Stimulated activated effector memory CD8-positive, alpha-beta T cell treated with anti-CD3 and anti-CD28 coated beads, Interleukin-12 subunit alpha, Interleukin-12 subunit beta, amount 100 ng/mL, for 72 hours (primary cell): ENCODE data around the gene COX8C.

ENCODE experiments used
- ATAC-seq: fragments of 150-1000 bp; cut with Tn5 transposase; 2 replicates; pipeline ENCODE4 v1.10.0; 2021
- DNase-seq, 2 donors: peaks; one replicate each; pipeline ENCODE4 v3.0.0; 2021 to 2022; ENCODE audit warnings: low spot score in 2 of 2
- H3K27ac Mint-ChIP-seq: one replicate; pipeline ENCODE4 v1.8.0; 2022; ENCODE audit warnings: mild to moderate bottlenecking, mixed read lengths
- H3K36me3 Mint-ChIP-seq: one replicate; pipeline ENCODE4 v1.8.0; 2022; ENCODE audit warnings: mild to moderate bottlenecking, mixed read lengths
- H3K4me1 Mint-ChIP-seq: one replicate; pipeline ENCODE4 v1.8.0; 2022; ENCODE audit warnings: mixed read lengths
- H3K4me3 Mint-ChIP-seq: one replicate; pipeline ENCODE4 v1.8.0; 2022; ENCODE audit warnings: mild to moderate bottlenecking, mixed read lengths
- H3K9me3 Mint-ChIP-seq: one replicate; pipeline ENCODE4 v1.8.0; 2022; ENCODE audit warnings: mixed read lengths

Gene COX8C

DNA sequence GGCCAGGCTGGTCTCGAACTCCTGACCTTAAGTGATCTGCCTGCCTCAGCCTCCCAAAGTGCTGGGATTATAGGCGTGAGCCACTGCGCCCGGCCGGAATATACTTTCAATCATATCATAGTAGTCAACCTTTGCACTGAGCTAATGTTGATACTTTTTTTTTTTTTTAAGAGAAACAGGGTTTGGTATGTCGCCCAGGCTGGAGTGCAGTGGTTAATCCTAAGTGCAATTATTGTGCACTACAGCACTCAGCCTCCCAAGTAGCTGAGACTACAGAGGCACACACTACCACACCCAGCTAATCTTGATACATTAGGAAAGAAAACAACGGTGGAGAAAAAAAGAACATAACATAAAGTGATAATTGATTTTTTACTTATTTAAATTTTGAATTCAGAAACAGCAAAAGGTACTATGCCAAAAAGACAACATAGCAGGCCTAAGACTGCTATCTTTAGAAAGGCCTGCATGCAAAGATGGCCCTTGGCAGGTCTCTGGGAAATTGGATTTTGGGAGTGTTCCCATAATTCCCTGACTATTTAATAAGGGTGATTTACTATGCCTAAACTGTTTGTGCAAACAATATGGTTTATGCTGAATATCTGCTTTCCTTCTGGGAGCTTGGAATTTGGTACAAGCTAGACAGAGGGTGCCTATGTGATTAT, 29.6 kb upstream of the COX8C start:
- Mint-ChIP-seq H3K27ac (no peak overlapping the region), H3K36me3 (peaks cover 9% of the 10 kb centered on the region), H3K4me3 (no peak overlapping the region), H3K9me3 (no peaks in the 10 kb centered on the region), H3K4me1 (peaks cover 33% of the 10 kb centered on the region)
- ATAC-seq (no peak), DNase-seq (no peak)

DNA sequence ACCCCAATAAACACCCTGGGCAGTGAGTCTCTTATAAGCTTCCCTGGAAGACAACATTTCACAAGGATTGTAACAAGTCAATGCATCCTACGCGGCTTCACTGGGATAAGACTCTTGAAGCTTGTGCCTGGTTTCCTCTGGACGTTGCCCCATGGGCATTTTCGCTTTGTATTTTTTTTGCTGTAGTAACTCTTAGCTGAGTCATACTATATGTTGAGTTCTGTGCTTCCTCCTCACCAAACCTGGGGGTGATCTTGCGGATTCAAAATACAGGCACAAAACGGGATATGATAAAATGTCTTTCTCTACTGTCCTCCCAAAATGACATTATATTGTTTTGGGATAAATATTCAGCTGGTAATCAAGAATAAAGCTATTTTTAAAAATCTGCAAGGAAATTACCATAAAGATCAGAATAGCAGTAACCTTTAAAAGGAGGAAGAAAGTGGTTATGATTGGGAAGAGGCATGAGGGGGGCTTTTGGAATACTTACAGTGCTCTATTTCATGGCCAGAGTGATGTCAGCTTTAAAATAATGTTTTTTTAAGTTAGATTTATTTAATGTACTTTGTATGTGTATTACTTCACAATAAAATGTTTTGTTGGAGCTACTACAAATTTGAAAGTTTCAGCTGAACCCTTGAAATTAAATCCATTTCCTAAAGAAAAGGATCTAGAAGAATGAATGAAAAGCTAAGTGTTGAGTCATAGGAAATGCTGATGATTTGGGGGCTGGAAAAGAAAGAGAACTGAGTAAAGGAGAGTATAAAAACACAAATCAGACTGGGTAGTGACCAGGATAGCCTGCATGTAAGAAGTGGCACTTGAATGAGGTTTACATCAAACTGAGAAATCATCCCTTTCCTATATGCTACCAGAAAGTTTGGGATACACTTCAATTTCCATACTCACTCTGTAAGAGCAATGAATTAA, 28.8 kb upstream of the COX8C start:
- Mint-ChIP-seq H3K9me3 (no peaks in the 10 kb centered on the region), H3K27ac (peak overlapping the region; percentile 6), H3K4me3 (no peak overlapping the region), H3K4me1 (peaks cover 28% of the 10 kb centered on the region), H3K36me3 (peaks cover 10% of the 10 kb centered on the region)
- ATAC-seq = no peak
- peak in 1 of 2 donors; percentile 18 for DNase-seq

DNA sequence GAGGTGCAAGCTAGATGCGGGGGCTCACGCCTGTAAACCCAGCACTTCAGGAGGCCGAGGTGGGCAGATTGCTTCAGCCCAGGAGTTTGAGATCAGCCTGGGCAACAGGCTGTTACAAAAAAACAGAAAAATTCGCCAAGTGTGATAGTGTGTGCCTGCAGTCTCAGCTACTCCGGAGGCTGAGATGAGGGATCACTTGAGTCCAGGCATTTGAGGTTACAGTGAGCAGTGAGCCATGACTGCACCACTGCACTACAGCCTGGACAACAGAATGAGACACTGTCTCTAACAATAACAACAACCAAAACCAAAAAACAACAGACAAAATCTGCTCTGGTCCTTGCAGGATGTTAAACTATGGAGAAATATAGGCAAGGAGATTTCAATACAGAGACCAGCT, 28.1 kb upstream of the COX8C start:
- ATAC-seq (no peak), DNase-seq (peak in 1 of 2 donors; percentile 25)
- Mint-ChIP-seq H3K4me3 (no peak overlapping the region), H3K36me3 (peaks cover 17% of the 10 kb centered on the region), H3K4me1 (peaks cover 28% of the 10 kb centered on the region), H3K9me3 (no peaks in the 10 kb centered on the region), H3K27ac (peak overlapping the region; percentile 6)

DNA sequence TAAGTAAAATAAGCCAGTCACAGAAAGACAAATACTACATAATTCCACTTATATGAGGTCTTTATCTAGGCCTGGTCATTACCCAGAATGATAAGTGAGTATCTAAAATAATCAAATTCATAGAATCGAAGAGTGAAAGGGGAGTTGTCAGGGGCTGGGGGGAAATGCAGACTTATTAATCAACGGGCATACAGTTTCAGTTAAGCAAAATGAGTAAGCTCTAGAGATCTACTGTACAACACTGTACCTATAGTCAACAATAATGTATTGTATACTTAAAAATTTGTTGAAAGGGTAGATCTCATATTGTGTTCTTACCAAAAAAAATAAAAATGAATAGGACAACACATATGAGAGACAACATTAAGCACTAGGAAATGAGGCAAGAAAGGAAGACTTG, 27.5 kb upstream of the COX8C start:
- no peak for DNase-seq
- peak overlapping the region; percentile 11 for H3K27ac Mint-ChIP-seq
- ATAC-seq = peak; percentile 40
- peaks cover 23% of the 10 kb centered on the region for H3K36me3 Mint-ChIP-seq
- H3K4me1 Mint-ChIP-seq = peaks cover 30% of the 10 kb centered on the region
- no peaks in the 10 kb centered on the region for H3K9me3 Mint-ChIP-seq
- H3K4me3 Mint-ChIP-seq = no peak overlapping the region

DNA sequence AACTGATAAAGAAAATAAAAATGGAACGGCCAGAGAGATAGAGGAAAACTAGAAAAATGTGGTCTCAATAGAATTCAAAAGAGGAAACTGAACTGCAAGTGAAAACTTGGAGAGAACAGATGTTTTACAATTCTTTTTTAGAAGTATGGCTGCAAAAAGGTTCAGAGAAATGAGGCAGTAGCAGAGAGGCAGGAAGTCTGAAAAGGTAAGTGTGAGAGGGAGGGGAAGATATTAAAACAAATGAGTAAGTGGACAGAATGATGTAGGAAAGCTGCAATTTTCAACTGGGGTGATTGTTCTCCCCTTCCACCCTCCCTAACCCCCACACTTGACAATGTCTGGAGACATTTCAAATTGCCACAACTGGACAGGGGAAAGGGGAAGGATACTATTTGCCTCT, 27.0 kb upstream of the COX8C start:
- Mint-ChIP-seq H3K27ac (peak overlapping the region; percentile 11), H3K4me1 (peaks cover 34% of the 10 kb centered on the region), H3K4me3 (no peak overlapping the region), H3K9me3 (no peaks in the 10 kb centered on the region), H3K36me3 (peaks cover 27% of the 10 kb centered on the region)
- peak in 1 of 2 donors; percentile 41 for DNase-seq
- peak; percentile 56 for ATAC-seq

DNA sequence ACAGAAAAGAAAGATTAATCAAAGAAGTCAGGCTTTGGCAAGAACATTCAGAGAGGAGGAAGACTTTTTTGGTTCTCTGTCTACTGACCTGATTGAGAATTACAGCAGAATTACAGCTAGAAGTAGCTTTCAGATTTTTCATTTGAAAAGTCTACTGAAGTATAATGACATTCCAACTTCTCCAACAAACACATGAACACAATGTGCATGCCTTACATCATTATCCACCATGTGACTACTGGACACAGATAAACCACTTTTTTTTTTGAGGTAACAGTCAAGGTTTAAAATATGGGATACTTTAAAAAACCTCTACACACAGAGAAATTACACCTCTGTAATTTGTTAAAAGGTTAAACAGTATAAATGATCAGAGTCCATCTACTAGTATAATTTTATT, 26.5 kb upstream of the COX8C start:
- no peaks in the 10 kb centered on the region for H3K9me3 Mint-ChIP-seq
- H3K27ac Mint-ChIP-seq = no peak overlapping the region
- DNase-seq (no peak), ATAC-seq (no peak)
- peaks cover 39% of the 10 kb centered on the region for H3K4me1 Mint-ChIP-seq
- peaks cover 27% of the 10 kb centered on the region for H3K36me3 Mint-ChIP-seq
- H3K4me3 Mint-ChIP-seq = no peak overlapping the region

DNA sequence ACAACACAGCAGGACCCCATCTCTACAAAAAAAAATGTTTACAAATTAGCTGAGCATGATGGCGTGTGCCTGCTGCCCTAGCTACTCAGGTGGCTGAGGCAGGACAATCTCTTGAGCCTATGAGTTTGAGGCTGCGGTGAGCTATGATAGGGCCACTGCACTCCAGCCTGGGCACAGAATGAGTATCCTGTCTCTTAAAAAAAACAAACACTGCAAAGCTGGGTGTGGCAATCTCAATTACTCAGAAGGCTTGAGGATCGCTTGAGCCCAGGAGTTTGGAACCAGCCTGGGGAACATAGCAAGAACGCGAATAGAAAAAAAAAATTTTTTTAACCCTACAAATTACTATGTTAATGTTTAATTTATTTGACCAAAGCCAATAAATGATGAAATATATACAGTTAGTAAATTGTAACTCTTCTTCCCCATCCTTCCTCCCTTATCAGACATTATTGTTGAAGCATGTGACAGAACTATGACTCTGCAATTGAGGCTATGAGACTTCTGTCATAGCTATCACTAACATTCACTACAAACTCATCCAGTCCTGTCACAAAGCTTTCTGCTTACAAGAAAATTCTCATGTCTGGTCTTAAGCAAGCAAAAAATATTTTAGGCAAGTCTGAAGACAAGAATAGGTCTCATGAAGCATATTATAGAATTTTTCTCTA, 23.9 kb upstream of the COX8C start:
- Mint-ChIP-seq H3K27ac (peak overlapping the region; percentile 21), H3K9me3 (no peaks in the 10 kb centered on the region), H3K36me3 (peaks cover 27% of the 10 kb centered on the region), H3K4me3 (no peak overlapping the region), H3K4me1 (peaks cover 44% of the 10 kb centered on the region)
- DNase-seq (no peak), ATAC-seq (no peak)

DNA sequence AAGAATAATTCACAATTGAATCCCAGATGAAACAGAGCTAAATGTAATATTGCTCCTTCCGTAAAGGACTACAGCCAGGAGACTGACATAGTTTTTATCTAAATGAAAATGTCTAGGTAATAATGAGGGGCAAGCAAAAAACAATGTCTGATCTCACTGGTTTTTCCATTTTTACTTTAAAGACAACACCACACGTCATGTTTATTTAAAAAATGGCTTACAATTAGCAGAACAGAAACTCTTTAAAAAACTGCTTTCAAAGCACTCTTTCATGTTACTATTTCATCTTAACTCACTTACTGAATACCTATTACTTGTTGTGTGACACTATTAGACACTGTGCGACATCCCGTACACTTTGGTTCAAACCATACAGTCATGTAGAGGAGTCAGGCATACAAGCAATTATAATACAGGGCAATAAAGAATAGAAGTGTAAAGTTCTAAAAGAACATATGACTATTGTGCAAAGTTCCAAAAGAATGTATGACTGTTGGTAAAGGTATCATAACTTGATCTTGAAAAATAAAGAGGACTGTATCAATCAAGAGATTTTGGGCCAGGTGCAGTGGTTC, 23.3 kb upstream of the COX8C start:
- peaks cover 27% of the 10 kb centered on the region for H3K36me3 Mint-ChIP-seq
- DNase-seq (no peak), ATAC-seq (no peak)
- H3K27ac Mint-ChIP-seq = peak overlapping the region; percentile 21
- H3K9me3 Mint-ChIP-seq = no peaks in the 10 kb centered on the region
- H3K4me1 Mint-ChIP-seq = peaks cover 38% of the 10 kb centered on the region
- H3K4me3 Mint-ChIP-seq = no peak overlapping the region

DNA sequence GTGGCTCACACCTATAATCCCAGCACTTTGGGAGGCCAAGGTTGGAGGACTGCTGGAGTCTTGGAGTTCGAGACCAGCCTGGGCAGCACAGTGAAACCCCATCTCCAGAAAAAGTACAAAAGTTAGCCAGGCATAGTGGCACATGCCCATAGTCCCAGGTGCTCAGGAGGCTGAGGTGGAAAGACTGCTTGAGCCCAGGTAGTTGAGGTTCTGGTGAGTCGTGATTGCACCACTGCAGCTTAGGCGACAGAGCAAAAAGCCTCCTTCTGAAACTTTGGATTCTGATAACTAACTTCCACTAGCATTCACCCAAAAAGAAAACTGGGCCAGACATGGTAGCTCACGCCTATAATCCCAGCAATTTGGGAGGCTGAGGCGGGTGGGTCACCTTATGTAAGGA, 20.8 kb upstream of the COX8C start:
- H3K9me3 Mint-ChIP-seq = no peaks in the 10 kb centered on the region

DNA sequence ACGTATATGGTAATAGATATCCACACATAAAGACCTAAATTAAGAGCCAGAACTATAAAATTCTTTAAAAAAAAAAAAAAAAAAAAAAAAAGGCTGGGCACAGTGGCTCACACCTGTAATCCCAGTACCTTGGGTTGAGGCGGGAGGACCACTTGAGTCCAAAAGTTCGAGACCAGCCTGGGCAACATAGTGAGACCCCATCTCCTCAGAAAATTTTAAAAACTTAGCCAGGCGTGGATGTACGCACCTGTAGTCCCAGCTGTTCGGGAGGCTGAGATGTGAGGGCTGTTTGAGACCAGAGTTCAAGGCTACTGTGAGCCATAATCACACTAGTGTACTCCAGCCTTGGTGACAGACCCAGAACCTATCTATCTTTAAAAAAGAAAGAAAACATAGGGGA, 18.4 kb upstream of the COX8C start:
- H3K4me1 Mint-ChIP-seq = peaks cover 48% of the 10 kb centered on the region
- H3K27ac Mint-ChIP-seq = no peak overlapping the region

More for the DNA sequence above, 20.8 kb upstream of the COX8C start:
- H3K4me1 Mint-ChIP-seq = peaks cover 39% of the 10 kb centered on the region
- ATAC-seq (no peak), DNase-seq (no peak)
- no peak overlapping the region for H3K27ac Mint-ChIP-seq
- peaks cover 27% of the 10 kb centered on the region for H3K36me3 Mint-ChIP-seq
- no peak overlapping the region for H3K4me3 Mint-ChIP-seq

DNA sequence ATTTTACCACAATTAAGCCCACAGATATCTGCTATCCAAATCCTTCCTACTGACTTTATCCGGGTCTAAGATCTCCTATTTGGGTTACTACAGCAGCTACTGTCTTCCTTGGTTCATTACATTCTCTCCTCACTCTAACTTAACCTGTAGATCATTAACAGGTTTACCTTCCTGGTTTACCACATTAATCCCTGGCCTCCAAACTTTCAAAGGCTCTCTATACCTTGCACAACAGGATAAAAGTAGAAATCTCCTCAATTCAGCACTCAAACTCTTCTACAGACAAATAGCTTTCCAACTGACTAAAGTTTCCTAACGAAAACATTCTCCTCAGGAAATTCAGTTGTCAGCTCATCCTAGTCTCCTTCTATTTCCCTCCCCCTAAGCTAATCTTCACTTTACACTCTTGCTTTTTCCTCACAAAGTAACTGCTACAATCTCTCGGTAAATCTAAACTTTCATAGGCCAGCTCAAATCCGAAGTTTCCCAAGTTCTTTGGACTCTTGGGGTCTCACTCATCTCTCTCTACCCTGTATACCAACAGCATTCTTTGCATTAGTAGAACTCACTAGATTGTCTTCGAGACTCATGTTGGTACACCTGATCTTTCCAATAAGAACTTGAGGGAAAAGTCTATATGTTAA, 16.9 kb upstream of the COX8C start:
- Mint-ChIP-seq H3K36me3 (no peaks in the 10 kb centered on the region), H3K4me1 (peaks cover 52% of the 10 kb centered on the region), H3K4me3 (no peak overlapping the region), H3K27ac (peak overlapping the region; percentile 35), H3K9me3 (no peaks in the 10 kb centered on the region)
- DNase-seq (no peak), ATAC-seq (no peak)

More for the DNA sequence above, 18.4 kb upstream of the COX8C start:
- Mint-ChIP-seq H3K4me3 (no peak overlapping the region), H3K9me3 (no peaks in the 10 kb centered on the region), H3K36me3 (peaks cover 14% of the 10 kb centered on the region)
- ATAC-seq = no peak
- DNase-seq = no peak

DNA sequence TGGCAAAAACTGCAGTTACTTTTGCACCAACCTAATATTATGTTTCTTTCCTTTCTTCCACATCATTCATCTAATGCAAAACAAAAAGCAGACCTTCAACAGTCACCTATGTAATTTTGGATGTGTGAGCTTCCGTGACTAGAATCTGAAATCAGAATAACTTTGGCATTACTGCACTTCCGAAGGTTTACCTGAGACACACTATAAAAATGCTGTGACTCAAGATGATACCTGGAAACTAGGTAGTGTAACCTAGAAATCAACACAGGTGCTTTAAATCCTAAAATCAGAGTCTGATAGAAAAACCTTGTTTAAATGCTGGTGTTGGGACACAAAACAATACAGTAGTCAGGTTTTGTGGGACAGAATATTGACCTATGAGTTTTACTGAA, 16.4 kb upstream of the COX8C start:
- DNase-seq (no peak), ATAC-seq (no peak)
- H3K36me3 Mint-ChIP-seq = no peaks in the 10 kb centered on the region
- peaks cover 49% of the 10 kb centered on the region for H3K4me1 Mint-ChIP-seq
- peak overlapping the region; percentile 80 for H3K4me3 Mint-ChIP-seq
- no peaks in the 10 kb centered on the region for H3K9me3 Mint-ChIP-seq
- H3K27ac Mint-ChIP-seq = no peak overlapping the region

DNA sequence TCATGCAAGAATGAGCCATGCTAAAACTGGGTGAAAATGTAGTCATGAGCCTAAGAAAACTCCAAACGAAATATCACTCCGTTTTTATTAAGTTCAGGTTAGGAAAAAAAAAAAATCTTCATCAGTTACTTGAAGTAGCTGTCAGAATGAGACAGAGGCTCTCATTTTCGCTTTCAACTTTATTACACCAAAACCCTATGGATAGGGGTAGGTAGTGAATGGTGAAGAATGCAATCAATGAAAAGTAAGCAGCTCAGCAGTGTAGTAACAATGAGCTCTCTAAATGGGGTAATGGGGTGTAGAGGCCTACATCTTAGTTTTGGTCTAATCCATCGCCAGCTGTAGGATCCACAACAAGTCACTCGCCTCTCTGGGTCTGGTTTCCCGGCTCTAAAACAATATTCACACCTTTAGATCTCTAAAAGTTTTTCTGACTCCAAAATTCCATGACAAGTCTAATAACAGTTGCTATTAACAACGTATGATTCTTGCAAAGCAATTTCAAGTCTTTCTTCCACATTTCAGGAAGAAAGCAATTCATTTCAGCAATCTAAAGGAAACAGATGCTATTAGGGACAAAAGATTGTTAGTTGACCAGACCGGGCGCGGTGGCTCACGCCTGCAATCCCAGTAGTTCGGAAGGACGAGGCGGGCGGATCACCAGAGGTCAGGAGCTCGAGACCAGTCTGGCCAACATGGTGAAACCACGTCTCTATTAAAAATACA, 15.8 kb upstream of the COX8C start:
- ATAC-seq (no peak), DNase-seq (no peak)
- peaks cover 49% of the 10 kb centered on the region for H3K4me1 Mint-ChIP-seq
- peak overlapping the region; percentile 96 for H3K27ac Mint-ChIP-seq
- H3K36me3 Mint-ChIP-seq = no peaks in the 10 kb centered on the region
- H3K9me3 Mint-ChIP-seq = no peaks in the 10 kb centered on the region
- peak overlapping the region; percentile 80 for H3K4me3 Mint-ChIP-seq

DNA sequence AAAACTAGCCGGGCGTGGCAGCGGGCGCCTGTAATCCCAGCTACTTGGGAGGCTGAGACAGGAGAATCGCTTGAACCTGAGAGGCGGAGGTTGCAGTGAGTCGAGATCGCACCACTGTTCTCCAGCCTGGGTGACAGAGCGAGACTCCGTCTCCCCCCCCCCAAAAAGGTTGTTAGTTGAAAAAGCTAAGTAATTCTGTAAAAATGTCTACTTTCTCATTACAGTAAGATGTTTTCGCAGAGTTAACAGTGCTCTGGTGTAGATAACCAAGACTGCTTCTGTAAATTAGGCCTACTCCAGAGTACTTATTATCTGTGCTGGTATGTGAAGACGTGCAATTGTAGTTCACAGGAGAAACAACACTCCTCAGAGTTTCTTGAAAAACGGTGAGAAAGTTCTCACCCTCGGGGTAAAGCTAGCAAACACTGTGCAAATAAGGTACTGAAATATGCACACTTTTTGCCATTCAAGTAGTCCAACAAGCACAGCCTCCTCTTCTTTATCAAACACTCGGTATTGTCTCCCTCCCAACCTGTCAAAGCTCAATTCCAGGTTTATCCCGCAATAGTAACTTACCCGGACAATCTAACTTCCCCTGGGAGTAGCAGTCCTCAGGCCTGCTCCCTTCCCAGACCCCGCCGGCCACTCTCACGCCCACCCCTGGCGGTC, 15.1 kb upstream of the COX8C start:
- Mint-ChIP-seq H3K9me3 (no peaks in the 10 kb centered on the region), H3K4me1 (peaks cover 49% of the 10 kb centered on the region), H3K27ac (peak overlapping the region; percentile 96), H3K36me3 (no peaks in the 10 kb centered on the region), H3K4me3 (peak overlapping the region; percentile 80)
- ATAC-seq (no peak), DNase-seq (no peak)
